HG03045 (cell line): ENCODE results near the gene PVRIG.
A peak's percentile ranks its signal among the peaks of the same experiment; 100 is the strongest.
"Not testable (repeated sequence)": the region's sequence is repeated elsewhere in the genome, so short reads cannot be mapped to it uniquely, and the experiment has no call there.

Experiments used
- ATAC-seq: cut with Tn5 transposase; IDR thresholded peaks from one replicate; pipeline ENCODE4 v1.9.1; 2021; ENCODE audit warnings: mild to moderate bottlenecking, moderate library complexity; ENCODE audit not compliant: unreplicated experiment

Gene PVRIG

DNA sequence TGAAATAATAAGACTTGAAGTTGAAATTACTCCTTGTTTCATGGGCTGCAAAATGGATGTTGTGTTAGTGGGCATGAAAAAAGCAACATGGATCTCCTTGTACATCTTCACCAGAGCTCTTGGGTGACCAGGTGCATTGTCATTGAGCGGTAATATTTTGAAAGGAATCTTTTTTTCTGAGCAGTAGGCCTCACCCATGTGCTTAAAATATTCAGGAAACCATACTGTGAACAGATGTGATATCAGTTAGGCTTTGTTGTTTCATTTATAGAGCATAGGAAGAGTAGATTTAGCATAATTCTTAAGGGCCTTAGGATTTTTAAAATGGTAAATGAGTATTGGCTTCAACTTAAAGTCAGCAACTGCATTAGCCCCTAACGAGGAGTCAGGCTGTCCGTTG is 26.8 kb upstream of the PVRIG start:
- no peak for ATAC-seq

DNA sequence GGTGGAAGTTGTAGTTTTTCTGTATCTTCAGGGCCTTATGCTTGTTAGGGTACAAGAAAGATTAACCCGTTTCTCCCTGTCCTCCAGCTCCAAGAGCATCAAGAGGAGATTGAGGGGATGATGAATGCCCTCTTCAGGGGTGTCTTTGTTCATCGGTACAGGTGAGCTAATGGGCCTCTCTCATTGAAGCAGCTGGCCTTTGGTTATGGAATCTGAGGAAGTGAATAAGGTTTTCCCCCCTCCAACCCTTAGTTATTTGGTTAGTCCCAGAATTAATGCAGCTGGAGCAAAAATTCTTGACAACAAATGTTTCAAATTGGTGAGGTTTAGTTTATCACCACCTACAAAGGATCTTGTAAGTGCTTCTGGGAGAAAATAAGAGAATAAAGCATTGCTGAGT is 24.5 kb upstream of the PVRIG start:
- no peak for ATAC-seq

DNA sequence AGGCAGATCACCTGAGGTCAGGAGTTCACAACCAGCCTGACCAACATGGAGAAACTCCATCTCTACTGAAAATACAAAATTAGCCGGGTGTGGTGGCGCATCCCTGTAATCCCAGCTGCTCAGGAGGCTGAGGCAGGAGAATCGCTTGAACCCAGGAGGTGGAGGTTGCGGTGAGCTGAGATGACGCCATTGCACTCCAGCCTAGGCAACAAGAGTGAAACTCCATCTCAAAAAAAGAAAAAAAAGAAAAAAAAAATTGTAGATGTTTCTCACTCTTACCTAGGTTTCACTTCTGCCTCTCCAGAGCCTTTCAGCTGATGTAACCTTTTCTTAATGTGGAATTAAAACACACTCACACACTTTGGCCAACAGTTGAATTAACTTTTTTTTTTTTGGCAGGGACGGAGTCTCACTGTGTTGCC is 23.8 kb upstream of the PVRIG start:
- not testable (repeated sequence) for ATAC-seq

DNA sequence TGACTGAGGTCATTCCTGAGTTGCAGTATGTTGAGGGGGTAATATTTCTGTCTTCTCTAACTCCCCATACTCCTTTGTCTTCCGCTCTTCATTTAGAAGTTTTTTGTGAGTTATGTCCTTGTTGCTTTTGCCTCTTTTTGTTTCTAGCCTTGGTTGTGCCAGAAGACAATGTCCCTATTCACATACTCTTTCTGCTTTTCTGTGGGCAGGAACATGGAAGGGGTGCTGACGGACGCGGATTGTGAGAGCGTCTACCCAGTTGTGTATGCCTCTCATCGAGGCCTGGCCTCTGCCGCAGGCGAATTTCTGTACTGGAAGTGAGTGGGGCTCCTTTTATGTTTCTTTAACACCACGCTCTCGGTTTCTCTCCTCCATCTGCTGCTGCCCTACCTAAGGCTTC is 21.5 kb upstream of the PVRIG start:
- no peak for ATAC-seq

DNA sequence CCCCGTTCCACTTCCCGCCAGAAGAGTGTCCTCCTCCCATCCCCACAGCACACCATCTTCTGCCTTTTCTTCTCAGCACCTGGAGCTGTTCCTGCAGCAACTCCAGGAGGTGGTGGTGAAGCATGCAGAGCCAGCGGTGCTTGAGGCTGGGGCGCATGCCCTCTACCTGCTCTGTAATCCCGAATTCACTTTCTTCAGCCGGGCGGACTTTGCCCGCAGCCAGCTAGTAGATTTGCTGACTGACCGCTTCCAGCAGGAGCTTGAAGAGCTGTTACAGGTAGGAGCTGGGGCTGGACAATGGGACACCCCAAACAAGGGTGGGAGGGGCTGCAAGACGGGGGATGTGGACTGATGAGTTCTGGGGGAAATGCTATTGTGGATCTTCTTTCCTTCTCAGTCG is 19.1 kb upstream of the PVRIG start:
- no peak for ATAC-seq

DNA sequence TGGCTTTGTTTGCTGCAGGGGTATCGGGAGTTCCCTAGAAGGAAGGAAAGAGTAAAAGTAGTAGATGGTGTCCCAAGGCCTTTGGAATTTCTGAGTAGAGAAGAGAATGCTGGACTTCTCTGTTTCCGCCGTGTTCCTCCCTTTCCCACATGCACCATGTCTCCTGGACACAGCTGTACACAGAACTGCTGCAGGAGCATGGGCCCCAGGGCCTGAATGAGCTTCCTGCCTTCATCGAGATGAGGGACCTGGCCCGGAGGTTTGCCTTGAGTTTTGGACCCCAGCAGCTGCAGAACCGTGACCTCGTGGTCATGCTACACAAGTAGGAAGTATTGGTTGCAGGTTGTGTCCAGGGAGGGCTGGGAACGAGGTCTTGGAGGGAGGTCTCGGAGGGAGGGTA is 15.3 kb upstream of the PVRIG start:
- ATAC-seq = no peak

DNA sequence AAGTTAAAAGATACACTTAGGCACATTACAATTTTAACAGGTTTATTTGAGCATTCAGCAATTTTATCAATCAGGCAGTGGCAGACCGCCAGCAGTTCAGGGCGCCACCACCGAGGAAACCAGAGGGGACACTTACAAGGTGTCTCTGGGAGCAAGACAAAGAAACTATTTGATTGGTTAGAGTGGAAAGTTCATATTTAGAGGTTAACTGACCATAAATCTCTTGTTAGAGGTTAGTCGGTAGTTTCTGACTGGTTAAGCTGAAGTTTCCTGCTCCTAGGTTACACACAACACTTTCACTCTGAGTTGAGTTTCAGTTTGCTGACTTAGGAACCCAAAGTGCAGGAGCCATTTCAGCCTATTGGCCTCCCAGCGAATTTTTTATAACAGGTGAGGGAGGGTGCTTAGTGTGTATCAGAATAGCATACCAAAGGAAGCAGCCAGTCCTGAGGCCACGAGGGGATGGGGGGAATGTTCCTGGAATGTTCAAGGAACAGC is 10.8 kb upstream of the PVRIG start:
- peak; percentile 55 for ATAC-seq

DNA sequence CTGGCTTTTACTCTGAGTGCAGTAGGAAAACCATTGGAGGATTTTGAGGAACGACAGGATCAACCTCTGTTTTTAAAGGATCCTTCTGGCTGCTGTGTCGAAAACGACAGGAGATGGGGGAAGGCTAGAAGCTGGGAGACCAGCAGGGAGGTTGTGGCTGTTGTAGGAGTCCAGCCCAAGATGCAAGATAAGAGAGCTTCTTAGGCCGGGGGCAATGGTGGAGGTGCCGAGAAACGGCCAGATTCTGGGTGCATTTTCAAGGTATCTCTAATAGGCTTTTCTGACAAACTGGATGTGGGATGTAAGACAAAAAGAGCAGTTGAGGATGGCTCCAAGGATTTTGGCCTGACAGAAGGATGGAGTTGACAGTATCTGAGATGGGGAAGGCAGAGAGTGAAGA is 10.3 kb upstream of the PVRIG start:
- ATAC-seq = no peak

DNA sequence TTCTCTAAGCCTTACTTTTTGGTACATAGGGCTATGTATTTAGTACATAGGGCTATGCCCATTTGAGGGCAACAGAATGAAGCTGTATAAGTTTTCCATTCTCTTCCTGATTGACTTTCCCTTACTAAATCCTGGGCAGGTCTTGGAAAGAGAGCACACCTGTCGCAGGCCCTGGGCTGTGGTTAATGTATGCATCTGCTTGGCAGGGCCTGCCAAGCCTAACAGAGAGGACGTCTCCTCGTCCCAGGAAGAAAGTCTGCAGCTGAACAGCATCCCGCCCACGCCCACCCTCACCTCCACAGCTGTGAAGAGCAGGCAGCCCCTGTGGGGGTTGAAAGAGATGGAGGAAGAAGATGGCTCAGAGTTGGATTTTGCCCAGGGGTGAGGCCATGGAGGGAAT is 8.9 kb upstream of the PVRIG start:
- ATAC-seq = no peak

DNA sequence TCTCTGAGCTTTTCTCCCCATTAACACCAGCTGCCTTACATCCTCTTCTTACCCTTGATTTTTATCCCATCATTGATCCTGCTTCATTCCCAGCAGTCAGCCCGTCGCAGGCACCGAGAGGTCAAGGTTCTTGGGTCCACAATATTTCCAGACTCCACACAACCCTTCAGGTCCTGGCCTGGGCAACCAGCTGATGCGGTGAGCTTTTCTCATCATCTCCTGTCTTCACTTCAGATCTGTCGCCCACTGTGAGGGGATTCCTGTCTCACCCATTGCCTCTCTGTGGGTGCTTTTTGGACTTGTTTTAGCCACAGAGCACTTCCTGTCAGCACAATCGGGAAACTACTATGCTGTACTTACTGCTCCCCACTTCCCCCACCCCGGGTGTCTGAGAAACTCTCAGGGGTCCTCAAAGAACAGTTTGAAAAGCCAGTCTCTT is 8.4 kb upstream of the PVRIG start:
- no peak for ATAC-seq

DNA sequence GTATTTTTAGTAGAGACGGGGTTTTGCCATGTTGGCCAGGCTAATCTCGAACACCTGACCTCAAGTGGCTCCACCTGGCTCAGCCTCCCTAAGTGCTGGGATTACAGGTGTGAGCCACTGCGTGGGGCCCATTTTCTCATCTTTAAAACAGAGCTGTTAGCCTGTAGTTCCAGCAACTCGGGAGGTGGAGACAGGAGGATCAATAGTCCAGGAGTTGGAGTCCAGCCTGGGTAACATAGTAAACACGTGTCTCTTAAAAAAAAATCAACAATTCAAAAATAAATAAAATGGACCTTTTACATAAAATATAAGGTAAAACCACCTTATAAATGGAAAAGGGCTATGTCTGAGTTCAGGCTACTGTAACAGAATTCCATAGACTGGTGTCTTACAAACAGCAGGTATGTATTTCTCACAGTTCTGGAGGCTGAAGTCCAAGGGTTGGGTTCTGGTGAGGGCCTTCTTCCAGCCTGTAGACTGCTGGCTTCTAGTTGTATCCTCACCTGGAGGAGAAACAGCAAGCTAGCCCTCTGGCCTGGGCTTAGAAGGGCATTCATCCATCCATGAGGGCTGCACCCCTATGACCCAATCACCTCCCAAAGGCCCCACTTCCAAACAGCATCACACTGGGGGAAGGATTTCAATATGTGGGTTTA is 7.0 kb upstream of the PVRIG start:
- ATAC-seq = no peak

DNA sequence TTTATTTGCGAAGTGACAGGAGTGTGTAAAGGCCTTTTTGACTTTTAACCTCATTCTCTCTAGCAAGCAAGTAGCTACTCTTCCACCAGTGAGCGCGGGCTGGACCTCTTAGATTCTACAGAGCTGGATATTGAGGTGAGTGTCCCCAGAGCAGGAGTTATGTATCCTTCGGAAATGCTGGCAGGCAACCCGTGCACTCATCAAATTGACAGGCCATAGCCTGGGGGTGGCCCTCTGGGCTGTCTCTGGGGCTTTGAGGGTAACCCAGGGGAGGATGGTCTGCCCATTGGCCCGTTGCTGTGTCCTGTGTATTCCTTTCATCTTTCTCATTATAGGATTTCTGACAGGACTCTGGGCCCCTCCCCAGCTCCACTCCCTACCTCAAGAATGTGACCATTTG is 6.1 kb upstream of the PVRIG start:
- no peak for ATAC-seq

DNA sequence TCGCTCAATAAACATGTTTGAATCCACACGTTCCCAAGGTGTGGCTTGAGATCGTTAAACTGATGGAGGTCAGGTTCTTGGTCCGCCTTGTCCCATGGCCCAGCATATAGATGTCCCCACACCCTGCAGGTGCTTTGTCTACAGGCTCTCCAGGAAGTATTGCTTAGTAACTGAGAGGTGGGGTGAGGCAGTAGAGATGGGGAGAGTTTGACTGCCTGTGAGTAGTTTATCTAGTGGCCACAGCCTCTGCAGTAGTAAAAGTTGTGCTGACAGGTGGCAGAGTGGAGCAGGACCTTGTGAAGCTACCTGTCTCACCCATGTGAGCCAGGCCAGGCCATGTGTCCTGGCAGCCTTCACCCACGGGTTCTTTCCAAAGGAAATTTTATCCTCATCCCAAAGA is 5.4 kb upstream of the PVRIG start:
- not testable (repeated sequence) for ATAC-seq

DNA sequence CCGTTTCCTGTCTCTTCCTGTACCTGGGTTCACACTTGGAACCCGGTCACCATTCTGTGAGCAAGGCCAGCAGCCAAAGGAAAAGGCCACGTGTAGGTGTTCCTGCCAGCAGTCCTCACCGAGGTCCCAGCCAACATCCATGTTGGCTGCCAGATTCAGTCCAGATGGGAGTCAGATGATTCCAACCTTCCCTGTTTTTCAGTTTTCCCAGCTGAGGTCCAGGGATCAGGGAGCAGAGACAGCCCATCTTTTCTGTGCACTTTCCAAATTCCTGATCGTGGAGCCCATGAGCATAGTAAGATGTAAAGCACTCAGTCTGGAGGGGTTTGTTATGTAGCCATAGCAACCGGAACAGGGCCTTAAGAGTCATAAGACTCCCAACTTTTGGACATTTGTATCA is 3.9 kb upstream of the PVRIG start:
- no peak for ATAC-seq

DNA sequence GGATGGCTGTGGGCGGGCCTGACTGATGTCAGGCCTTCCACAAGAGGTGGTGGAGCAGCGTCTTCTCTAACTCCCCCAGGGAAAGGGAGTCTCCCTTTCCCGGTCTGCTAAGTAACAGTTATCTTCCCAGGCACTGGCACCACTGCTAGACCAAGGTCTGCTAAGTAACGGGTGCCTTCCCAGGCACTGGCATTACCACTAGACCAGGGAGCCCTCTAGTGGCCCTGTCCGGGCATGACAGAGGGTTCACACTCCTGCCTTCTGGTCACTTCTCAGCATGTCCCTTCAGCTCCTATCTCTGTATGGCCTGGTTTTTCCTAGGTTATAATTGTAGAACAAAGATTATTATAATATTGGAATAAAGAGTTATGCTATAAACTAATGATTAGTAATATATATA is 1.8 kb upstream of the PVRIG start:
- not testable (repeated sequence) for ATAC-seq

DNA sequence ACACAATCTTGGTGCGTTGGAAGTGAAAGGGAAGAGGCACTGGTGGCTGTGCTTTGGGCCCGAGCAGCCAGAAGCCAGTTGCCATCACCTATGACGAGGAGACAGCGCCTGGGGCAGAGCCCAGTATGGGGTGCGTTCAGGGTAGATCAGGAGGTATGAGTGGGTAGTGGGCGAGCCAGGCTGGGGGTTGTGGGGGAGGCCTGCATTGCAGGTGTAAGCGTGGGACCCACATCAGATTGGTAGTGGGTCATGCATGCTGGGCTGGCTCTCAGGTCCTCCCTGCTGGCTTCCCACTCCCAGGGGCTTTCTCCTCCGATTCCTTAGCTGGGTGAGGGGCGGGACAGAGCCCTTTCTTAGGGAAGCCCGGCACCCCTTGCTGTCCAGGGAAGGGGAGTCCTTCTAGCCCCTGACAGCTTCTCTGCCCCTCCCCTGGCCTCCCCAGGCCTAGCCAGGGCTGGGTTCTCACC is 445 bp upstream of the PVRIG start:
- ATAC-seq = no peak

DNA sequence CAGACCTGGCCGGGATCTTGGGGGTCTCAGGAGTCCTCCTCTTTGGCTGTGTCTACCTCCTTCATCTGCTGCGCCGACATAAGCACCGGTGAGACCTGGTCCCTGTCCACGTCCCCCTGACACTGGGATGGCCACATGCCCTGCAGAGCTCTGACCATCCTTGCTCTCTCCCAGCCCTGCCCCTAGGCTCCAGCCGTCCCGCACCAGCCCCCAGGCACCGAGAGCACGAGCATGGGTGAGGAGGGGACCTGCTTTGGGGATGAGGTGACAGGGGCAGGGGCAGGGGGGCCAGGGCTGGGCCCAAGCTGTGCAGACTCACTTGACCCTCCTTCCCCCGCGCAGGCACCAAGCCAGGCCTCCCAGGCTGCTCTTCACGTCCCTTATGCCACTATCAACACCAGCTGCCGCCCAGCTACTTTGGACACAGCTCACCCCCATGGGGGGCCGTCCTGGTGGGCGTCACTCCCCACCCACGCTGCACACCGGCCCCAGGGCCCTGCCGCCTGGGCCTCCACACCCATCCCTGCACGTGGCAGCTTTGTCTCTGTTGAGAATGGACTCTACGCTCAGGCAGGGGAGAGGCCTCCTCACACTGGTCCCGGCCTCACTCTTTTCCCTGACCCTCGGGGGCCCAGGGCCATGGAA is 959 bp downstream of the PVRIG start:
- ATAC-seq = peak; percentile 1

DNA sequence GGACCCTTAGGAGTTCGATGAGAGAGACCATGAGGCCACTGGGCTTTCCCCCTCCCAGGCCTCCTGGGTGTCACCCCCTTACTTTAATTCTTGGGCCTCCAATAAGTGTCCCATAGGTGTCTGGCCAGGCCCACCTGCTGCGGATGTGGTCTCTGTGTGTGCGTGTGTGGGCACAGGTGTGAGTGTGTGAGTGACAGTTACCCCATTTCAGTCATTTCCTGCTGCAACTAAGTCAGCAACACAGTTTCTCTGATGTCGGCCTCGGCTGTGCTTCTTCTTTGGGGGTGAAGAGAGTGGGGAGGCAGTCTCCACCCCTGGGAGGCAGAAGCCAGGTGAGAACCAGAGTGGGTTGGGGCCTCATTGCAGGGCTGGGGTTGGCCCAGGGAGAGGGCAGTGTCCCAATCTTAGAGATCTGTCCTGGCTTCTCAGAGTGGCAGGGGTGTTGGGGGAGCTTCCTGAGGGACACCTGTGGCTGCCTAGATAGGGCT is 1.5 kb downstream of the PVRIG start:
- peak; percentile 37 for ATAC-seq

DNA sequence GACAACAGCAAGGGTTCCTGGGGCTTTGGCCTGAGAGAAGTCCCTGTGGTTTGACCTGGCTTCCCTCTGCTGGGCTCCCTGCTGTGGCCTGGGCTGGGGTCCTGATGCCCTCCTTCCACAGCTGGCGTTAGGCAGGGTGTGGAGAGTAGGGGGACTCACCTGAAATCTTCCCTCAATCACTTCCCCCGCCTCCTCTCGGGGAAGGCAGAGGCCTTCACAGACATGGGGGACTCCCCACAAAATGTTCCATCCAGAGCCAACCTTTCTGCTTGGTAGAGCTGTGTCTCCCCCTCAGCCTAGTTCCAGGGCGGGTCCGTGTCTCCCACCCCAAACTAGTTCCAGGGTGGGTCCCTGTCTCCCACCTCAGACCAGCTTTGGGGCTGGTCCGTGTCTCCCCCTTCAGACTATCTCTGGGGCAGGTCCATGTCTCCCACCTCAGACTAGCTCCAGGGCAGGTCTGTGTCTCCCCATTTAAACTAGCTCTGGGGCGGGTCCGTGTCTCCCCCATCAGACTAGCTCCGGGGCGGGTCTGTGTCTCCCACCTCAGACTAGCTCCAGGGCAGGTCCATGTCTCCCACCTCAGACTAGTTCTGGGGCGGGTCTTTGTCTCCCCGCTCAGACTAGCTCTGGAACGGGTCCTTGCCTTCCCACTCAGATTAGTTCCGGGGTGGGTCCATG is 2.2 kb downstream of the PVRIG start:
- ATAC-seq = no peak

DNA sequence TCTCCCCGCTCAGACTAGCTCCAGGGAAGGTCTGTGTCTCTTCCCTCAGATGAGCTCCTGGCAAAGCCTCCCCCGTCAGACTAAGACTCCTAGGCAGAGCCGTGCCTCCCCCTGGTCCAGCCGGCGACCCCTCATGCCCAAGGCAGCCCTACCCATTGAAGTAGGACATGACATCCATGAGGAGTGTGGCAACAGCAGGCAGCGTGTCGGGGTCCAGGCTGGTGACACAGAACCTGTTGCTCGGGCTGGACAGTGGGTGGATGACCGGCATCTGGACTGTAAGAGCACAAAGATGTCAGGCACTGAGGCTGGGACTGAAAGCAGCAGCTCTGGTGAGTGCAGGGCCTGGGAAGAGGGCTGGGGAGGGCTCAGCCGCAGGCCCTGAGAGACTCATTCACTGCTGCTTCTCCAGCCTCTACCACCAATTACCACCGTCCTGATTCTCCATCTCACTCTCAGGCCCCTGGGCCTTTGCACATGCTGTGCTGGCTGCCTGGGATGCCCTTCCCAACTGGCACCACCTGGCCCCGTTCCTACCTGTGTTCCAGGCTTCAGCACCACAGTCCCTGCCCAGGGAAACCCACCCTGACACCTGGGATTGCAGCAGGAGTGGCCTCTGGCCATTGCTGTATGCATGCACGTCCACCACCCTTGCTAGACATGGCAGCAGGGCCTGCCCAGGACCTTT is 2.8 kb downstream of the PVRIG start:
- no peak for ATAC-seq

DNA sequence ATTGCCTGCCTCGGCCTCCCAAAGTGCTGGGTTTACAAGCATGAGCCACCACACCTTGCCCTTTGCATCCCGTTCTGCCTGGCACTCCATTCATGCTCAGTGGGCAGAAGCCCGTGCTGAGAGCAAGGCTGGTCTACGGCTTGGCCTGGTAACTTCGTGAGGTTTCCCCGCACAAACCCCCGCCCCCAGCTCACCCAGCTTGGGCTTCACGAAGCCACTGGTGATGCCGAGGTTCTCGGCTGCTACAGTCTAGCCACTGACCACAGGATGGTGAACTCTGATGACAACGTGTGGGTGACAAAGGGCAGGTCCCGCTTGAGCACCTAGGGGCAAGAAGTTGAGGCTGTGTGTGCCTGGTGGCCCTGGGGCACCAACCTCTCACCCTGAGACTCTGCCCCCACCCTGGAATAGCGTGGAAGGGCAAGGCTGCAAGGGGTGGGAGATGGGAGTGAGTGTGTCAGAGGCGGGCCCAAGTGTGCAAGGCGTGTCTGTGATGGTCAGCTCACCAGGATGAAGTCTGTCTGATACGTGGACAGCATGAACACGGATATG is 3.7 kb downstream of the PVRIG start:
- ATAC-seq = not testable (repeated sequence)
